NCI-H128 (cell line): Measurements from ENCODE around the gene SLC35E1.

Experiments
- DNase-seq: peaks from one replicate; lab custom pipeline; 2025; ENCODE audit not compliant: unreplicated experiment; lab: John Stamatoyannopoulos, UW

SLC35E1 gene

GRCh38 chr19:16572332-16573211 is at the start of gene SLC35E1:
Gene SLC35E1 (minus strand): TSS chr19:16572415. CDS start chr19:16572364, 51 bp downstream.
- DNase-seq = peak; percentile 92

GRCh38 chr19:16621165-16621800 is 49.1 kb upstream of the SLC35E1 start:
- DNase-seq = no peak

GRCh38 chr19:16620584-16620983 is 48.4 kb upstream of the SLC35E1 start:
- no peak for DNase-seq

DNA sequence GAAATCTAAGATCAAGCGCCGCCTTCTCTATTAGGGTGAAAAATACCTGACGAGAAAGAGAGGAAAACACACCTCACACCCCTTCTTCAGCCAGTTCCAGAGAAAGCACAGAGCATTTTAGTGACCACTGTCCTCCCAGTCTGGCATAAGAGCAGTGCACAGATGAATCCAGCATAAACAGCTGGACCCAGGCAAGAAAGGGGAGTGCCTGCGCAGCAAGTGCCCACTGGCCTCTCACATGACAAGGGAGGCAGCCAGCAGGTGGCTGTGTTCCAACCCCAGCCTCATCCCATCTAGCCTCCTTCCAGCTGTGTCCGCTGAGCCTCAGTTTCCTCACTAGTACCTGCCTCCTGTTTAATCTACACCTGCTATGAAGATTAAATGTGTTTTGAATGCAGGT is 47.8 kb upstream of the SLC35E1 start:
- DNase-seq = no peak

- no peak for DNase-seq
Observed at GRCh38 chr19:16619457-16619856, 47.2 kb upstream of the SLC35E1 start.

DNA sequence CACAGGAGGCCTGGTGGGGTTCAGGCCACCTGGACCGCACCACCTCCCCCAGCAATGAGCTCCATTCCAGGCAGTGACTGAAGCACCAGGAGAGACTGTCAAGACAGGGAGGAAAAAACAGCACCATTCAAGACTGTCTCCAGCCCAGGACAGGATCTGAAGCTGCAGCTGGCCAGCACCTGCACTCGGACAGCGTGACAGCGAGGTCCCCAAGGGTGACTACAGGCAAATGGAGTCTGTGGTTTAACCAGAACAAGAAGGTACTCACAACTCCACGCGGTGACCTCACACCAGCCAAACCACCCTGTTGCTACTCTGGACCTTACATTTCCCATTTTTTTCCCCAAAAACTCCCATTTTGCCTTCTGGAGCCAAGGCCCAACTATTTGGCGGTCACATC is 46.0 kb upstream of the SLC35E1 start:
- no peak for DNase-seq

GRCh38 chr19:16615808-16616207 is 43.6 kb upstream of the SLC35E1 start:
- DNase-seq = no peak

DNA sequence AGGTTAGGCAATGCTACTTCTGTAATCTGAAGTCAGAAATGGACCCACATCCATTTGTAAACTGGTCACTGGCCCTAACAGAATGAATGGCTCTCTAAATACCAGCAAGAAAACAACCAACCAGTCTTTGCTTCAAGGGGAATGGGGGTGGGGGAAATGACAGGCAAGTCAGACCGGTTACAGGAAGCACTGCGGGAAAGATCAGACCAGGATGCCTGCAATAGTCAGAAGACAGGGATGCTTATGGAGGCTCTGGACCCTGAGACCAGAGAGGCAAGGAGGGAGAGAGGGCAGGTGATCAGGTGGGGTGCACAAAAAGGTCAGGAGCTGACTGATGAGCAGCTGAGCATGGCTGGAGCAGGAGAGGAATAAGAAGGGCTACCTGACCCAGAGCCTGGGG is 42.7 kb upstream of the SLC35E1 start:
- DNase-seq = no peak

DNA sequence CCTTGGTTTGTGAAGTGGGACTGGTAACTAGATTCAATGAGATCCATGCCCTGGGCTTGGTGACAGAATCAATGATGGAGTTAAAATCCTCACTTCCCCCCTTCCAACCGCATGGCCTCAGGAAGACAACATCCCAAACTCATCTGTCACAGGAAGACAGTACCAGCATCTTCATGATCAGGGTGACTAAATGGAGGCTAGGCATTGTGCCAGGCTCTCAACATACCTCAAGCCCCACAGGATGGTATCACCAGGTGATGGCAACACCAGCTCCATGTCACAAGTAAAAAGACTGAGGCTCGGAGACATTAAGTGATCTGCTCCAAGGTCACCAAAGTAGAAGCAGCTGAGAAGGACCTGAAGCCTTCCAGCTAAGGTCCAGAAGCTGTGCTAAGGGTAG is 41.6 kb upstream of the SLC35E1 start:
- no peak for DNase-seq

DNA sequence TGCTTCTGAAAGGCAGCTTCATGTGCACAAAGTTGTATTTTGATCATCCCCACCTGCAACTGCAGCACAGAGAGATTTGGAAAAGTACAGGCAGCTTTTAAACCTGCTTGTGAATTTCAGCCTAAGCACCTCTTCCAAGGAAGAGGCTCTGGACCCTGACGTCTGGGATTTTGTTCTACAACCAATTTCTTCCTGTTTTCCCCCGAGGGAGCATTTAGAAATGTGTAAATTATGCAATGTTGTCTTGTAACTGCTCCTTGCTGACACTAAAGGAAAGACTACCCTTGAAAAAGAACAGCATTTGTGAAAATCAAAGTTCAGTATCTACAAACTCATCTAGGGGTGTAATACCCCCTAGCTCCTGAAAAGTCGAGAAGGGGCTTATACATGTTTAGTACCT is 40.4 kb upstream of the SLC35E1 start:
- DNase-seq = no peak

DNA sequence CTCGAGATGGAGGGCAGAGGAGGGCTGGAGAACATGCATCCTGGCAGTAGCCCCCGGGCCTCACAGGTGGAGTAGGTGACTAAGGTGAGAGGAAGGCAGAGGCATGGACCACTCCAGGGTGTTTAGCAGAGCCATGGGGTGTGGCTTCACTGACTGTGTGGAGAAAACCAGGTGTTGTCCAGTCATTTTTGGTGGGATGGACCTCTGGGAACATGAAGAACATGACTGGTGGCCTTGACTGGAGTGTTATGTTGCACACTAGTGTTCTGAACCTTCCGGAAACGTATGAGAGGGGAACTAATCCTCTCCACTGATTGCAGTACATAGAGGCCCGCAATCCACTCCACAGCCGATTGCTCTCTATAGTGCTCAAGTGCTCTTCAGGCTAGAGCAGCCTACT is 38.9 kb upstream of the SLC35E1 start:
- no peak for DNase-seq

DNA sequence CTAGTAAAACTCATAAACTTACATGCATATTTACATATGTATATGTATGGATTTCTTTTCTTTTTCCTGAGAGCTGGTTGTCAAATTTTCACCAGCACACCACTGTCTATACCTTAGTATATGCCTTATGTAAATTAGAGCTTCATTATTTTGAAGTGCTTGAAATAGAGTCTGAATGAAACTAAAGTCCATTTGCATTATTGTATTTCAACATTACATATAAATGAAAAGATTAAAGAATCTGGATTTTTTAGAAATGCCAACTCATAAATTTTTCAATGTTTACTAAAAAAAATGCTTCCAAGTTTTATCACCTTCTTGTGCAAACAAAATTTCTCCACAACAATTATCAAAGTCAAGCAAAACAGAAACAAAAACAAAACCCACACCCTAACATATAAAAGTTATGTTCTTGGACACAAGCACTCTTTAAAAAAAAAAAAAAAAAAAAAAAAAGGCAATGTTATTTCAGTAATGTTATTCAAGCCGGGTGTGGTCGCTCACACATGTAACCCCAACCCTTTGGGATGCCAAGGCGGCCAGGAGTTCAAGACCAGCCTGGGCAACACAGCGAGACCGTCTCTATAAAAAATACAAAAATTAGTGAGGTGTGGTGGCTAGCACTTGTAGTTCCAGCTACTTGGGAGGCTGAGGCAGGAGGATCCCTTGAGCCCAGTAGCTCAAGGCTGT is 37.4 kb upstream of the SLC35E1 start:
- DNase-seq = no peak

DNA sequence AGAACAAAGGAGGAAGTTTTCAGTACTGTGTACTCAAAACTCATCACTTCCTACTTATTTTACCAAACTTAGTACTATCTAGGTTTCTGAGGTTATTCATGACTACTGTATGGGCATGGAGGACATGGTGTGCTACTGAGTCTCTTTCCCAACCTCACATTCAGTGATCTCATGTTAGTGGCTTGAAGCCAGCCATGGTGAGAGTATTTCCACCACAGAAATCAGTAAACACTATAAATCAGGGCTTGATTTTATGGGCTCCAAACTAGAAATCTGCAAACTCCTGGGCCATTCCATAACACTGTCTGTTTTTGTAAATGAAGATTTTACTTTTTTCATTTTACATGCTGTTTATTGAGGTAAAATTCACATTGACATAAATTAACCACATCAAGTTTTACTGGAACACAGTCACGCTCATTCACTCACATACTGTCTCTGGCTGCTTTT is 36.1 kb upstream of the SLC35E1 start:
- DNase-seq = no peak

GRCh38 chr19:16607819-16608218 is 35.6 kb upstream of the SLC35E1 start:
- no peak for DNase-seq

DNA sequence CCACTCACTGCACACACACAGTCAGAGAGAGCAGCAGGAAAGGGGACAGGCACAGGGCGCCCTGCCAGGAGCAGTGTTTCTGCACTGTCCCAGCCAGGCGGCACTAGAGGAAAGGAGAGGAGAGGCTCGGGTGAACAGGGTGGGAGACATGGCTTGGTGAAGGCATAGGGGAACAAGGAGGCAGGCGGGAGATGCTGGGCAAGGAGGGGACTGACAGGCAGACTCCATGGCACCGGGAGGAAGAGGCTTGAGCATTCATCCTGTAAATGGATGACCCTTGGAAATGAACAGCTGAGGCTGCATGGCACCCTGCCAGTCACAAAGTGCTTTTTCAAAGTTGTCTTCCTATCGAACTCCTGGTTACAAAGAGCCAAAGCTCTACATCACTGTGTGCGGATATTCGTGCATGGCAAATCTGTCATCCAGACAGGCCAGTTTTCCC is 33.4 kb upstream of the SLC35E1 start:
- no peak for DNase-seq

- no peak for DNase-seq
Observed at GRCh38 chr19:16605115-16605514, 32.9 kb upstream of the SLC35E1 start.

DNA sequence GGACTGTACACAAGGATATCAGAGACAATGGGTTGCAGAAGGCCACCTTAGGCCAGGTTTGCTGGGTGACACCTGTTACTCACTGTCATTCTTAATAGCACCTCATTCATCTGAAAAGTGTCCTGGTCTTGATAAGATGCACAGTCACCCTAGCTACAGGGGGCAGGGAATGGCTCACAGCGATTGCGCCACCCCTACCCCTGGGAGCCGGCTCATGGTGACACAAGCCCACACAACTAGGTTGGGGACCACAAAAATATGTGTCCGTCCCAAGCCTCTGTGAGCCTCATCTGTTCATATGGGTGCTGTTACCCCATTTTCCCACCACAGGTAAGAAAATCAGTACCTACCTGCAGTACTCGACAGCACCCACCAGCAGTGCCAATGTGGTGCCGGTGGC is 32.4 kb upstream of the SLC35E1 start:
- DNase-seq = no peak

GRCh38 chr19:16603090-16603489 is 30.9 kb upstream of the SLC35E1 start:
- no peak for DNase-seq

DNA sequence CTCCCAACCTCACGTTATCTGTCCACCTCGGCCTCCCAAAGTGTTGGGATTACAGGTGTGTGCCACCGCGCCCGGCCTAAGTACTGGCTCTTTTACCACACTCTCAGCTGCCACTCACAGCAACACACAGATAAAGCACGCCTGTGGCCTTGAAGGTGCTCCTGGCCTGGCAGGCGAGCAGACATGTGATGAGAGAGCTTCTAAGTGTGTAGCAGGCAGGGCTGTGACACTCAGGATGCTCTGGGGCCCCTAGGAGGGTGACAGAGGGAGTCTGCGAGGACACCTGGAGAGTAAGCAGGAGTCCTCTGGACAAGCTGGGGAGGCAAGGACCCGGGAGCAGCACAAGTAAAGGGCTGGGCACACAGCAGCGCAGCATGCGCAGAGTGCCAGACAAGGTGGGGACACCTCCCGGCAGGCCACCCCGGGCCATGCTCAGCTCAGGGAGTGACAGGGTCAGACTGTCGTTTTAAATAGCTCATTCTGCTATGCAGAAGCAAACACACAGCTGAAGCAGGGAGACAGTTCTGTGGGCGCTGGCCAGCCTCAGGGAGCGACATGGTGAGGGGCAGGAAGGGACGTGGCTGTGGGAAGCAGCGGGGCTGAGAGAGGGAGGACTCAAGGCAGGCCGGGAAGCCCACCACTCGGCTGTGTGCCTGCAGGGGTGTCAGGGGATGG is 29.3 kb upstream of the SLC35E1 start:
- no peak for DNase-seq

GRCh38 chr19:16600824-16601223 is 28.6 kb upstream of the SLC35E1 start:
- no peak for DNase-seq

DNA sequence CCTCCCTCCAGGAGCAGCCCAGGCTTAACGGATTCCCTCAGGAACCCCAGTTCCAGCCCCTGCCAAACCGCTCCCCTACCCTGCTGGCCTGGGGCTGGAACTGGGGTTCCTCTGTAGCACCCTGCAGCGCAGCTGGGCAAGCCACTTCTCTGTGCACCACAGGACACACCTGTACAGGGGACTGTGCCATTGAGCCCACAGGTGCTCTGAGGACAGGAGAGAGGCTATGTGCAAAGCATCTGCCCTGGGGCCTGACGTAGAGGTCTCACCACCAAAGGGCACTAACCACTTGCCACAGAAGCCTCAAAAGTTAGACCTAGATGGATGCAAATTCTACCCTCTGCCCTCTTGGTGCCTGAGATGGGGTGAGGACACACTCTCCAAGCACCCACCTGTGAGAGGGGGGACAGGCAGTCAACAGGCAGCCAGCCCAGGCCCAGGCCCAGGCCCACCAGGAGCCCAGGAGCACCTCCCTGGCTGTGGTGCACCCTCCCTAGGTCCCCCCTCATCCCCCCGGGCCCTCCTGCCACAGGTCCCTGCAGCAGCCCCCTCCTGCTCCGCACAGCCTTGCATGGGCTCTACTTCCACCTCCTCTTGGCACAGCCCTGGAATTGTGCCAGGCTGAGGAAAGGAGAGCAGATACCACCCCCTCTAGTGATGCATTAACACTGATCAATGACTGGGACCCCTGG is 27.6 kb upstream of the SLC35E1 start:
- DNase-seq = no peak
